PFSK-1 (cell line): Measurements from ENCODE around the gene GPATCH2.

ENCODE experiments used
- FOXP2 ChIP-seq: optimal IDR thresholded peaks from 2 replicates; pipeline ENCODE3; 2011; ENCODE audit warnings: borderline replicate concordance, control low read depth, inconsistent platforms; ENCODE audit not compliant: insufficient read depth; ENCODE audit errors: extremely low read length, extremely low read depth
- POLR2AphosphoS5 ChIP-seq: IDR thresholded peaks from 2 replicates; pipeline ENCODE4 v1.6.1; 2012; ENCODE audit warnings: low read depth, mild to moderate bottlenecking, control low read depth, low read length, moderate library complexity
- REST ChIP-seq, 2 experiments: IDR thresholded peaks; 2 replicates each; pipeline versions ENCODE4 v1.6.1 to v1.8.0; 2011 to 2012; ENCODE audit warnings: low read depth in 2 of 2, low read length in 2 of 2, control low read depth in 1 of 2, inconsistent platforms in 1 of 2, mild to moderate bottlenecking in 1 of 2, moderate library complexity in 1 of 2; ENCODE audit not compliant: insufficient read depth in 1 of 2
- SIN3A ChIP-seq: IDR thresholded peaks from 2 replicates; pipeline ENCODE4 v1.6.1; 2012; ENCODE audit warnings: mild to moderate bottlenecking, low read length, moderate library complexity, borderline replicate concordance; ENCODE audit not compliant: insufficient read depth
- TAF1 ChIP-seq: IDR thresholded peaks from 2 replicates; pipeline ENCODE4 v1.6.1; 2012; ENCODE audit warnings: low read length, control low read depth, borderline replicate concordance; ENCODE audit not compliant: insufficient read depth

The GPATCH2 gene

GRCh38 chr1:217535601-217536377 lies 95.1 kb downstream of the GPATCH2 start:
- TF ChIP-seq POLR2AphosphoS5, result no peak
- no peak for TF ChIP-seq TAF1
- TF ChIP-seq SIN3A, result no peak
- no peak for TF ChIP-seq FOXP2
- TF ChIP-seq REST (IDR thresholded peaks at IDR 0.05; ENCODE audit: insufficient read depth in 1 of 2, low read depth in 2 of 2, low read length in 2 of 2), result no peak

- TF ChIP-seq SIN3A, result no peak
- TF ChIP-seq POLR2AphosphoS5, result no peak
- TF ChIP-seq FOXP2, result no peak
- no peak for TF ChIP-seq TAF1
- TF ChIP-seq REST (IDR thresholded peaks at IDR 0.05; ENCODE audit: insufficient read depth in 1 of 2, low read depth in 2 of 2, low read length in 2 of 2), result no peak
Observed at GRCh38 chr1:217534566-217534965, 96.3 kb downstream of the GPATCH2 start.

GRCh38 chr1:217528271-217528670 lies 102.6 kb downstream of the GPATCH2 start:
- no peak for TF ChIP-seq TAF1
- no peak for TF ChIP-seq REST (IDR thresholded peaks at IDR 0.05; ENCODE audit: insufficient read depth in 1 of 2, low read depth in 2 of 2, low read length in 2 of 2)
- no peak for TF ChIP-seq FOXP2
- TF ChIP-seq SIN3A, result no peak
- no peak for TF ChIP-seq POLR2AphosphoS5

- TF ChIP-seq FOXP2 (no peak), TAF1 (no peak), REST (IDR thresholded peaks at IDR 0.05; ENCODE audit: insufficient read depth in 1 of 2, low read depth in 2 of 2, low read length in 2 of 2) (no peak), SIN3A (no peak), POLR2AphosphoS5 (no peak)
Observed at GRCh38 chr1:217527151-217527550, 103.7 kb downstream of the GPATCH2 start.
